Measurements from ENCODE around the gene CFAP45. TPM values are rescaled to one million over a fixed set of nuclear protein-coding genes. Genes with fewer than 3 reads are reported as not detected.

The CFAP45 gene
- total RNA-seq, 2 donors from 2014 or later = 0.95 to 2.1 TPM

DNA sequence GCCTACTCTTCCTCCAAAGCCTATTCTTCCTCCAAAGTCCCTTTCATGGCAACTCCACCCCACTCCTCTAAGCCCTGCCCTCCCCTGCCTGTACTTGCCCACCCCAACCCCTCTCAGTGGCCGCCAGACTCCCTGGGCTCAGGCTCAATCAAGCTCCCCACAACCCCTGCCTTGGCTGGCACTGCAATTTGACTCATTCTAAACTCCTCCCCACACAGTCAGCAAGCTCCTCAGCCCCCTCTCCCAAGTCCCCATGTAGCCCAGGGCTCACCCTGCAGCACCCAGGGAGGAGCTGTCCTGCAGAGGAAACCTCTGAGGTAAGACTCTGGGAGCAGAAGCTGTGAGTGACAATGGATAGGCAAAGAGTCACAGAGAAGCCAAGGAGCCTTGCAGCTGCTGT, 33.9 kb downstream of the CFAP45 start:
- TF ChIP-seq, protein P1, sequence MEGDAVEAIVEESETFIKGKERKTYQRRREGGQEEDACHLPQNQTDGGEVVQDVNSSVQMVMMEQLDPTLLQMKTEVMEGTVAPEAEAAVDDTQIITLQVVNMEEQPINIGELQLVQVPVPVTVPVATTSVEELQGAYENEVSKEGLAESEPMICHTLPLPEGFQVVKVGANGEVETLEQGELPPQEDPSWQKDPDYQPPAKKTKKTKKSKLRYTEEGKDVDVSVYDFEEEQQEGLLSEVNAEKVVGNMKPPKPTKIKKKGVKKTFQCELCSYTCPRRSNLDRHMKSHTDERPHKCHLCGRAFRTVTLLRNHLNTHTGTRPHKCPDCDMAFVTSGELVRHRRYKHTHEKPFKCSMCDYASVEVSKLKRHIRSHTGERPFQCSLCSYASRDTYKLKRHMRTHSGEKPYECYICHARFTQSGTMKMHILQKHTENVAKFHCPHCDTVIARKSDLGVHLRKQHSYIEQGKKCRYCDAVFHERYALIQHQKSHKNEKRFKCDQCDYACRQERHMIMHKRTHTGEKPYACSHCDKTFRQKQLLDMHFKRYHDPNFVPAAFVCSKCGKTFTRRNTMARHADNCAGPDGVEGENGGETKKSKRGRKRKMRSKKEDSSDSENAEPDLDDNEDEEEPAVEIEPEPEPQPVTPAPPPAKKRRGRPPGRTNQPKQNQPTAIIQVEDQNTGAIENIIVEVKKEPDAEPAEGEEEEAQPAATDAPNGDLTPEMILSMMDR (IDR thresholded peaks at IDR 0.05) = no peak
- Histone ChIP-seq H3K27ac (no peak overlapping the region), H3K9me3 (no peaks in the 10 kb centered on the region), H3K4me1 (ENCODE audit: control insufficient read depth in 1 of 2, low read depth in 2 of 2) (no peaks in the 10 kb centered on the region), H3K27me3 (replicated peaks; ENCODE audit: insufficient read depth) (no peaks in the 10 kb centered on the region), H3K36me3 (no peaks in the 10 kb centered on the region), H3K4me3 (no peak overlapping the region)
- DNase-seq (ENCODE audit: low spot score) (no peak), ATAC-seq (ENCODE audit: insufficient number of reproducible peaks, low FRiP score, low read depth) (no peak)

DNA sequence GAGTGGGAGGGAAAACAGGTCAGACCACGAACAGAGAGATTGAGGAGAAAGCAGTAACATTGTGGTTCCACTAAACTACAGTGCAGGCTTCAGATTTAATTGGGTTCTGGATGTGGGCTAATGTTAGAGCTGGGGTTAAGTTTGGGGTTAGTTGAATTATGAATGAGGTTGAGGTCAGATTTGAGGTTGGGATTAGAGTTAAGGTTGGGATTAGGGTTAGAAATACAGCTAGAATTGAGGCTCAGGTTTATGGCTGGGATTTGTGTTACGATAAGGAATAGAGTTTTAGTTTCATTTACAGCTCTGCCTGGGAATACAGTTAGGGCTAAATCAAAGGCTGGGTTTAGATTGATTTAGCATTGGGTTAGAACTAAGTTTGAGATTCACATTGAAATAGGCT, 35.7 kb downstream of the CFAP45 start:
- Histone ChIP-seq H3K27me3 (replicated peaks; ENCODE audit: insufficient read depth) (no peaks in the 10 kb centered on the region), H3K4me3 (no peak overlapping the region), H3K4me1 (ENCODE audit: control insufficient read depth in 1 of 2, low read depth in 2 of 2) (no peaks in the 10 kb centered on the region), H3K9me3 (no peaks in the 10 kb centered on the region), H3K36me3 (no peaks in the 10 kb centered on the region), H3K27ac (no peak overlapping the region)
- TF ChIP-seq, protein P1 (IDR thresholded peaks at IDR 0.05) = no peak
- no peak for DNase-seq (ENCODE audit: low spot score)
- no peak for ATAC-seq (ENCODE audit: insufficient number of reproducible peaks, low FRiP score, low read depth)

DNA sequence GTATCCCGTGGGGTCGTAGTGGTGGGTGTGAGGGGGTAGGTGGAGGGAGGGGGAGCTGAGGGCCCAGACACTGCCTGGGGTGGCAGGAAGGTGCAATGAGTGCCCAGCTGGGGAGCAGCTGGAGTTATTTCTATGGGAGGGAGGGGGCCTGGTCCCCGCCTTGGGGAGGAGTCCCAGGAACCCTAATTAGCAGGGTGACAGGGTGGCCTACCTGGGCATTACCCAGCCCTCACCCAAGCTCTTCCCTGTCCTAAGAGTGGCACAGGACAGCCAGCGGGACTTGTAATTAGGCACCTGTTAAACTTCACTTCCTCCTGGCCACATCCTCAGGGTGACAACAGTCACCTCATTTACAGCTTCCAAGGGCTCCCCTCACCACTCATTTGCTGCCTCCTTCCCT, 37.4 kb downstream of the CFAP45 start, which contains the start of gene VSIG8:
Gene VSIG8, minus strand, starts transcription at position 101 of the 400 bp plus-strand sequence. CDS start 136 bp downstream, outside the sequence.
- Histone ChIP-seq H3K27ac (no peak within 1 kb of the TSS), H3K27me3 (replicated peaks; ENCODE audit: insufficient read depth) (no peaks in the 10 kb centered on the region), H3K4me1 (ENCODE audit: control insufficient read depth in 1 of 2, low read depth in 2 of 2) (no peaks in the 10 kb centered on the region), H3K9me3 (no peaks in the 10 kb centered on the region), H3K4me3 (no peak within 1 kb of the TSS), H3K36me3 (no peaks in the 10 kb centered on the region)
- ATAC-seq (ENCODE audit: insufficient number of reproducible peaks, low FRiP score, low read depth) (no peak), DNase-seq (ENCODE audit: low spot score) (no peak)
- TF ChIP-seq, protein P1 (IDR thresholded peaks at IDR 0.05) = no peak

DNA sequence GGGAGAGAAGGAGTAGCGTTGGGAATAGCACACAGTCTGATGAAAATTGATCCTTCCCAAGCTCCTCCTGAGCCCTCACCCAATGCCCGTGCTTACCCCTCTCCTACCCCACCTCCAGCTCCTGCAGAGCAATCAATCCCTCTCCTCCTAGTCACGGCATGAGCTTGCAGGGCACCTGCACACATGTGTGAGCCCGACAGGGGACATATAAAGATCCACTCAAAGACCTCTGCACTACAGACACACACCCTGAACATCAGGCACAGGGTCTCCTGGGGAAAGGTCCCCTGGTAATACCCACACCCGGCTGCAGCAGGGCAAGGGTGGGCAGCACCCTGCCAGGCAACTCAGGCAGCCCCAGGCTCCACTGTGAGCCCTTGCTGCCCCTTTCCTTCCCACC, 37.9 kb downstream of the CFAP45 start:
- no peaks in the 10 kb centered on the region for H3K9me3 ChIP-seq
- ATAC-seq (ENCODE audit: insufficient number of reproducible peaks, low FRiP score, low read depth) (no peak), DNase-seq (ENCODE audit: low spot score) (no peak)
- H3K4me3 ChIP-seq = no peak overlapping the region
- no peak overlapping the region for H3K27ac ChIP-seq
- TF ChIP-seq, protein P1 (IDR thresholded peaks at IDR 0.05) = no peak
- H3K27me3 ChIP-seq (replicated peaks; ENCODE audit: insufficient read depth) = no peaks in the 10 kb centered on the region
- H3K4me1 ChIP-seq (ENCODE audit: control insufficient read depth in 1 of 2, low read depth in 2 of 2) = no peaks in the 10 kb centered on the region
- no peaks in the 10 kb centered on the region for H3K36me3 ChIP-seq

DNA sequence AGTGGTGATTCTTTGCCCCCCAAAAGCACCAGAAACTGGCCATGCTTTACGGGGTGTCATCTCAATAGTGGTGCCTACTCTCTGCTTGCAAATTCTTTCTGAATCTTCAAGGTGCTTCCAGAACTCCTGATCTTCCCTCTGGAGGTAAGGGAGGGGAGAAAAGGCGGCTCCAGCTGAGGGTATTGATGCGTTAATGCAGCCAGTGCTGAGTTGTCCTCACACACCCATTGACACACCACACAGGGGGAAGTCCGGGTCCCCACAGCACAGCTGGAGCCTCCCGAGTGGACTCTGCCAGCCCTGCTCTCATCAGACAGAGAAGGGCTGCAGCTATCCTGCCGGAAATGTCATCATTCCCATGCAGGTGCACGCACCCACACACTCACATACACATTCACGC, 38.7 kb downstream of the CFAP45 start:
- Histone ChIP-seq H3K27ac (no peak overlapping the region), H3K36me3 (no peaks in the 10 kb centered on the region), H3K27me3 (replicated peaks; ENCODE audit: insufficient read depth) (no peaks in the 10 kb centered on the region), H3K9me3 (no peaks in the 10 kb centered on the region), H3K4me3 (no peak overlapping the region), H3K4me1 (ENCODE audit: control insufficient read depth in 1 of 2, low read depth in 2 of 2) (no peaks in the 10 kb centered on the region)
- DNase-seq (ENCODE audit: low spot score) (no peak), ATAC-seq (ENCODE audit: insufficient number of reproducible peaks, low FRiP score, low read depth) (no peak)
- TF ChIP-seq, protein P1 (IDR thresholded peaks at IDR 0.05) = no peak
